GDM1 (cell line): ENCODE measurements around the gene ZNF816.
"Not testable (repeated sequence)": the region's sequence is repeated elsewhere in the genome, so short reads cannot be mapped to it uniquely, and the experiment has no call there.

Source experiments
- DNase-seq: peaks from one replicate; lab custom pipeline; 2025; lab: John Stamatoyannopoulos, UW

ZNF816 gene

GRCh38 chr19:52962394-52963246 lies at the start of gene ZNF816:
Gene ZNF816 (minus strand): TSS chr19:52962881. CDS start chr19:52956089, 6,792 bp downstream.
- DNase-seq, result peak; percentile 91

- no peak for DNase-seq
These were observed 49.3 kb upstream of the ZNF816 start for GRCh38 chr19:53012006-53012405.

- no peak for DNase-seq
These were observed 47.8 kb upstream of the ZNF816 start for GRCh38 chr19:53010494-53010893.

- no peak for DNase-seq
These were observed 45.5 kb upstream of the ZNF816 start for GRCh38 chr19:53008061-53008778.

- no peak for DNase-seq
These were observed 44.9 kb upstream of the ZNF816 start for GRCh38 chr19:53007606-53008005.

GRCh38 chr19:53007200-53007599 lies 44.5 kb upstream of the ZNF816 start:
- no peak for DNase-seq

GRCh38 chr19:53004242-53004641 lies 41.6 kb upstream of the ZNF816 start:
- no peak for DNase-seq

- DNase-seq, result no peak
These were observed 39.8 kb upstream of the ZNF816 start for GRCh38 chr19:53002479-53002878.

GRCh38 chr19:52997975-52998374 lies 35.3 kb upstream of the ZNF816 start:
- DNase-seq, result no peak

- no peak for DNase-seq
These were observed 33.0 kb upstream of the ZNF816 start for GRCh38 chr19:52995711-52996110.

- DNase-seq, result peak; percentile 57
These were observed 30.9 kb upstream of the ZNF816 start for GRCh38 chr19:52993342-52994178.

- DNase-seq, result no peak
These were observed 29.7 kb upstream of the ZNF816 start for GRCh38 chr19:52992109-52993004.

- no peak for DNase-seq
These were observed 28.8 kb upstream of the ZNF816 start for GRCh38 chr19:52991484-52991883.

GRCh38 chr19:52990759-52991418 lies 28.2 kb upstream of the ZNF816 start:
- no peak for DNase-seq

- DNase-seq, result no peak
These were observed 25.8 kb upstream of the ZNF816 start for GRCh38 chr19:52988506-52988905.

GRCh38 chr19:52987221-52987620 lies 24.5 kb upstream of the ZNF816 start:
- DNase-seq, result no peak

GRCh38 chr19:52983167-52983566 lies 20.5 kb upstream of the ZNF816 start:
- not testable (repeated sequence) for DNase-seq

GRCh38 chr19:52981329-52981728 lies 18.6 kb upstream of the ZNF816 start:
- DNase-seq, result no peak

- DNase-seq, result no peak
These were observed 5.1 kb upstream of the ZNF816 start for GRCh38 chr19:52967772-52968171.

- no peak for DNase-seq
These were observed 552 bp upstream of the ZNF816 start for GRCh38 chr19:52963247-52963618.

- DNase-seq, result no peak
These were observed 700 bp downstream of the ZNF816 start for GRCh38 chr19:52961981-52962380.
